HG02870 (cell line): ENCODE results near the gene MYLIP.

ENCODE experiments used
- ATAC-seq: cut with Tn5 transposase; IDR thresholded peaks from one replicate; pipeline ENCODE4 v1.9.1; 2021; ENCODE audit warnings: mild to moderate bottlenecking, moderate library complexity; ENCODE audit not compliant: unreplicated experiment

MYLIP gene

GRCh38 chr6:16106991-16107787 lies 21.7 kb upstream of the MYLIP start:
- ATAC-seq = no peak

GRCh38 chr6:16108419-16108818 lies 20.5 kb upstream of the MYLIP start:
- ATAC-seq = no peak

GRCh38 chr6:16108921-16109658 lies 19.8 kb upstream of the MYLIP start:
- no peak for ATAC-seq

- ATAC-seq = no peak
Measured at GRCh38 chr6:16109659-16110305, 19.1 kb upstream of the MYLIP start.

- no peak for ATAC-seq
Measured at GRCh38 chr6:16118825-16119224, 10.1 kb upstream of the MYLIP start.

GRCh38 chr6:16121339-16121738 lies 7.5 kb upstream of the MYLIP start:
- no peak for ATAC-seq

GRCh38 chr6:16122197-16122596 lies 6.7 kb upstream of the MYLIP start:
- ATAC-seq = no peak

- ATAC-seq = no peak
Measured at GRCh38 chr6:16124198-16125180, 4.4 kb upstream of the MYLIP start.

GRCh38 chr6:16126056-16126455 lies 2.8 kb upstream of the MYLIP start:
- no peak for ATAC-seq

GRCh38 chr6:16126861-16127260 lies 2.0 kb upstream of the MYLIP start:
- no peak for ATAC-seq

GRCh38 chr6:16127471-16127870 lies 1.4 kb upstream of the MYLIP start:
- no peak for ATAC-seq

- no peak for ATAC-seq
Measured at GRCh38 chr6:16129623-16130401, 926 bp downstream of the MYLIP start.

GRCh38 chr6:16130437-16130891 lies 1.6 kb downstream of the MYLIP start:
- ATAC-seq = no peak

- peak; percentile 64 for ATAC-seq
Measured at GRCh38 chr6:16130932-16131387, 2.1 kb downstream of the MYLIP start.

- ATAC-seq = no peak
Measured at GRCh38 chr6:16132909-16133308, 4.0 kb downstream of the MYLIP start.

- no peak for ATAC-seq
Measured at GRCh38 chr6:16134430-16134829, 5.5 kb downstream of the MYLIP start.

- no peak for ATAC-seq
Measured at GRCh38 chr6:16135066-16135465, 6.2 kb downstream of the MYLIP start.

- no peak for ATAC-seq
Measured at GRCh38 chr6:16136091-16136490, 7.2 kb downstream of the MYLIP start.

- no peak for ATAC-seq
Measured at GRCh38 chr6:16136621-16137450, 8.0 kb downstream of the MYLIP start.
